ENCODE measurements around the gene METTL22.

METTL22 gene

DNA sequence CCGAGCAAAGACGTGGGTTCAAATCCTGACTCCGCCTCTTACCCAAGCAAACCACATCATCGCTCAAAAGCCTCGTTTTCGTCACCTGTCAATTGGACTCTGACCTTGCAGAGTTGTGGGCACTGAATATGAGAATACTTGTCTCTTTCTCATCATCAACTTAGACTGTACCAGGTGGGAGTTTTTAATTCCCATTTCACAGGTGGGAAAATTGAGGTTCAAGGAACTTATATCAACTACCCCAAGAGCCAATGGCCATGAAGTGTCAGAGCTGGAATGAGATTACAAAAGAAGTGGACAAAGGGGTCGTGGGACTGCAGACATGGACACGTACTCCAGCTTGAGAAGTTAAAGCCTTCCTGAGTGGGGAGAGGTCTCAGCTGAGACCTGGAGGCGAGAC lies 41.9 kb upstream of the METTL22 start:
- no peak for DNase-seq (ENCODE audit: extremely low read depth, low read depth)
- TF ChIP-seq, protein P1, sequence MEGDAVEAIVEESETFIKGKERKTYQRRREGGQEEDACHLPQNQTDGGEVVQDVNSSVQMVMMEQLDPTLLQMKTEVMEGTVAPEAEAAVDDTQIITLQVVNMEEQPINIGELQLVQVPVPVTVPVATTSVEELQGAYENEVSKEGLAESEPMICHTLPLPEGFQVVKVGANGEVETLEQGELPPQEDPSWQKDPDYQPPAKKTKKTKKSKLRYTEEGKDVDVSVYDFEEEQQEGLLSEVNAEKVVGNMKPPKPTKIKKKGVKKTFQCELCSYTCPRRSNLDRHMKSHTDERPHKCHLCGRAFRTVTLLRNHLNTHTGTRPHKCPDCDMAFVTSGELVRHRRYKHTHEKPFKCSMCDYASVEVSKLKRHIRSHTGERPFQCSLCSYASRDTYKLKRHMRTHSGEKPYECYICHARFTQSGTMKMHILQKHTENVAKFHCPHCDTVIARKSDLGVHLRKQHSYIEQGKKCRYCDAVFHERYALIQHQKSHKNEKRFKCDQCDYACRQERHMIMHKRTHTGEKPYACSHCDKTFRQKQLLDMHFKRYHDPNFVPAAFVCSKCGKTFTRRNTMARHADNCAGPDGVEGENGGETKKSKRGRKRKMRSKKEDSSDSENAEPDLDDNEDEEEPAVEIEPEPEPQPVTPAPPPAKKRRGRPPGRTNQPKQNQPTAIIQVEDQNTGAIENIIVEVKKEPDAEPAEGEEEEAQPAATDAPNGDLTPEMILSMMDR (IDR thresholded peaks at IDR 0.05; ENCODE audit: low read depth, low read length) = no peak

DNA sequence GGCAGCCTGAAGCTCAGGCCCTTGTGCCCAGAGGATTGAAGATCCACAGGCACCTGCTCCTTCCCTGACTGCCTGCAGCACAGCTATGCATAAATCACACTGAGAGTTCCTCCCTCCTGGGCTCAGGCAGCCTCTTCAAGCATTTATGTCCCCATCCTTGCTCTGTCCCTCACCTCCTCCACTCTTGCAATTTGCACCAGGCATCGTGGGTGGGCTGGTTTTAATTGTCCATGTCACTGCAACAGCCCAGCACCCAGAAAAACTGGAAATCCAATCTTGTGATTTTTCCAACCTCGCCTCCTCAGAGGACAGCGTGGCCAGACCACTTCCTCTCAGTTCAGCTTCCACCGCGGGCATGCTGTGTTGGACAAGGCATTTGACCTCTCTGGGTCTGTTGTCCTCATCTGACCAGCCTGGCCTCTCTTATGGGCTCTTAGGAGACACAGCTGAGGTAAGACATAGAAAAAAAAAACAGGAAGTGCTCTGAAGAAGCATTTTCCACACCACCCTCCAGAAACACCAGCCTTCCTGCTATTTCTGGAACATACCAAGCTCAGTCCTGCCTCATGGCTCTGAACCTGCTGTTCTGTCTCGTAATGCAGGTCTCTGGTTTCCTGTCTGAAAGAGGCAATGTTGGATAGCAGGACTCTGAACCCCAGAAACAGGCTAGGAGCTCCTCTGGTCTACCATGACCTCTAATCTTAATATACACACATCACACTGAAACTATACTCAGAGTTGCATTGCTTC lies 39.5 kb upstream of the METTL22 start:
- TF ChIP-seq, protein P1 (IDR thresholded peaks at IDR 0.05; ENCODE audit: low read depth, low read length) = no peak

DNA sequence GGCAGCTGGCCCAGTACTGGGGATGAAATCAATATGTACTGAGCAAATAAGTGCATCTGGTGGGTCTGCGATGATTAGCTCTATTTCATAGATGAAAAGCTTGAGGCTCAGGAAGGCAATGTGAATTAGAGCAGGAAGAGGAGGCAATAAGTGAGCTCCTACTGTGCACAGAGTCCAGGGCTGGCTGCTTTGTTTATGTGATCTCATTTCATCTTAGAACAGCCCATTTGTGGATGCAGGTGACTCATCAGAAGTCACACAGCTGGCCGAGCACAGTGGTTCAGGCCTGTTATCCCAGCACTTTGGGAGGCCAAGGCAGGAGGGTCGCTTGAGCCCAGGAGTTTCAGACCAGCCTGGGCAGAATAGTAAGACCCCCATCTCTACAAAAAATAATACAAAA lies 38.3 kb upstream of the METTL22 start:
- TF ChIP-seq, protein P1 (IDR thresholded peaks at IDR 0.05; ENCODE audit: low read depth, low read length) = no peak
- DNase-seq (ENCODE audit: extremely low read depth, low read depth) = no peak

More for the DNA sequence above, 39.5 kb upstream of the METTL22 start:
- DNase-seq (ENCODE audit: extremely low read depth, low read depth) = no peak

DNA sequence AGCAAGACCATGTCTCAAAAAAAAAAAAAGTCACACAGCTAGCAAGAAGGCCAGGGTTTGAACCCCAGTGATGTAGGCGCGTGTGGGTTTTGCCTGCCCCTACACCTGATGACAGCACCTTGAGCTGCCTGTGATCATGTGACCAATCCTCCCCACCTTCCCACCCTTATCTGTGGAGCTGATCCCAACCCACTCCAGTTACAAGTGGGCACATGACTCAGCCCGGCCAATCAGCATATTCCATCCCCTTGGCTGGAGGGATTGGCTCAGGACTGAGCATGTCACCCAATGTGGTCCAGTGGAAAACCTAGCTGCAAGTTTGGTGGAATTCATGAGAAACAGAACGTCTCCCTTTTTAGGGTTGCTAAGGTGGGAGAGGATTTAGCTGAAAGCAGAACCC lies 37.8 kb upstream of the METTL22 start:
- no peak for DNase-seq (ENCODE audit: extremely low read depth, low read depth)
- TF ChIP-seq, protein P1 (IDR thresholded peaks at IDR 0.05; ENCODE audit: low read depth, low read length) = no peak

DNA sequence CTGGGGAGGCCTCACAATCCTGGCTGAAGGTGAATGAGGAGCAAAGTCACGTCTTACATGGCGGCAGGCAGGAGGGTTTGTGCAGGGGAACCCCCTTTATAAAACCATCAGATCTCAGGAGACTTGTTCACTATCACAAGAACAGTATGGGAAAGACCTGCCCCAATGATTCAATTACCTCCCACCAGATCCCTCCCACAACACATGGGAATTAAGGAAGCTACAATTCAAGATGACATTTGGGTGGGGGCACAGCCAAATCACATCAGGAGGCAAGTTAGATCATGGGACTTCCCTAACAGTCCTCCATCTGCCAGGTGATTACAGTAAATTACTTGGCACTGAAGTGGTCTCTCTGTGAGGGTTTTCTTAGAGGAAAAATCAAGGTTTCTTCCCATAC lies 36.5 kb upstream of the METTL22 start:
- DNase-seq (ENCODE audit: extremely low read depth, low read depth) = no peak
- TF ChIP-seq, protein P1 (IDR thresholded peaks at IDR 0.05; ENCODE audit: low read depth, low read length) = no peak

DNA sequence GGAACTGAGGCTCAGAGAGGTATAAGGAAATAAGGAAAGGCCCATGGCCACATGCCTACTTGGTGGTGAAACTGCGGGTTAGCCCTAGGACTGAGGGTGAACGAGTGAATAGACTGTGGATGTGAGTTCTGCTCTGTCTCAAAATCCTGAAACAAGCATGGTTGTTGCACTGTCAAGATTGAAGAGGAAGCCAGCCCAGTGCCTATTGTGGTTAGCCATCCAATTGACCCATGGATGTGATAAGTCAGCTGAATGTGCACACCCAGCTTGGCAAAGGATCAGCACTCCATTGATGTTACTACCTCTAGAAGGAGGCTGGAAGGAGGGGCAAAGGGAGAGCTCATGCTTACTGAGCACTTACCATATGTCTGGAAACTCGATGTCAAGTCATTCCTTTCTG lies 35.6 kb upstream of the METTL22 start:
- TF ChIP-seq, protein P1 (IDR thresholded peaks at IDR 0.05; ENCODE audit: low read depth, low read length) = no peak
- no peak for DNase-seq (ENCODE audit: extremely low read depth, low read depth)

DNA sequence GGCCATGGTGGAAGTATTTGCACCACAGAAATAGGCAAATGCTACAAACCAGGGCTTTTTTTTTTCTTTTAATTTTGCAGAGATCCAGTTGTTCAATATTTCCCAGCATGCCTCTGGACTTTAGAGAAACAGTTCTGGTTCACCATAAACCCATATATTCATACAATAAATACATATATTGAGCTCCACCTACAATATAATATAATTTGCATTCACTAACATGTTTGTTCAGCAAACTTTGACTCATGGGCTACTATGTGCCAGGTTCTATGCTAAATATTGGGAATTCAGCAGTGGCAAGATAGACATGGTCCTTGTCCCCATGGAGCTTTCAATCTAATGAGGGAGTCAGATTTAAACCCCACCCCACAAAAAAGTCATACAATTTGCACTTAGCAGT lies 34.4 kb upstream of the METTL22 start:
- TF ChIP-seq, protein P1 (IDR thresholded peaks at IDR 0.05; ENCODE audit: low read depth, low read length) = no peak
- no peak for DNase-seq (ENCODE audit: extremely low read depth, low read depth)

All from AG09319 (cell line).